SU-DHL-6 (cell line): Measurements from ENCODE around the gene SMPDL3A.
"Not testable (repeated sequence)": the region's sequence is repeated elsewhere in the genome, so short reads cannot be mapped to it uniquely, and the experiment has no call there.

ENCODE experiments used
- H2AFZ ChIP-seq: fragments of 200-600 bp; sonication (generic); 2 replicates; pipeline ENCODE4 v1.6.1; 2014; ENCODE audit warnings: low read depth, mild to moderate bottlenecking, moderate library complexity, mixed read lengths, antibody characterized with exemption, low read length; ENCODE audit not compliant: severe bottlenecking
- H3F3A ChIP-seq: fragments of 200-600 bp; shearing (Covaris generic); 2 replicates; pipeline ENCODE4 v1.6.0; 2016; ENCODE audit warnings: antibody characterized with exemption, mild to moderate bottlenecking; ENCODE audit not compliant: insufficient read depth
- H3K27ac ChIP-seq: fragments of 200-600 bp; sonication (generic); 2 replicates; pipeline ENCODE4 v1.5.1; 2016; ENCODE audit warnings: low read depth, mild to moderate bottlenecking, low read length, moderate library complexity, mixed read lengths
- H3K27me3 ChIP-seq: fragments of 200-600 bp; sonication (generic), shearing (Covaris generic); 2 replicates; pipeline ENCODE4 v1.6.0; 2014; ENCODE audit warnings: mild to moderate bottlenecking, low read length
- H3K36me3 ChIP-seq: fragments of 200-600 bp; sonication (generic); 2 replicates; pipeline ENCODE4 v1.6.1; 2014; ENCODE audit warnings: mild to moderate bottlenecking, low read length, mixed read lengths
- H3K4me2 ChIP-seq: fragments of 300-600, 200-600 bp; shearing (Covaris generic), sonication (generic); 2 replicates; pipeline ENCODE4 v1.6.0; 2014; ENCODE audit warnings: low read length, low read depth, mild to moderate bottlenecking; ENCODE audit not compliant: poor library complexity, severe bottlenecking
- H3K4me3 ChIP-seq: fragments of 200-600 bp; sonication (generic); 2 replicates; pipeline ENCODE4 v1.5.1; 2014; ENCODE audit warnings: antibody characterized with exemption, low read length, mild to moderate bottlenecking, mixed read lengths; ENCODE audit not compliant: insufficient read depth, poor library complexity, severe bottlenecking
- H3K79me2 ChIP-seq: fragments of 200-600 bp; sonication (generic); 2 replicates; pipeline ENCODE4 v1.6.1; 2014; ENCODE audit warnings: mild to moderate bottlenecking, low read length, moderate library complexity; ENCODE audit not compliant: insufficient read depth
- H3K9ac ChIP-seq: fragments of 200-600 bp; sonication (generic); 2 replicates; pipeline ENCODE4 v1.7.0; 2014; ENCODE audit warnings: mild to moderate bottlenecking, low read length
- H3K9me2 ChIP-seq: fragments of 200-600 bp; sonication (generic); replicated peaks from 2 replicates; pipeline ENCODE4 v1.6.1; 2014; ENCODE audit warnings: low read length; ENCODE audit not compliant: insufficient read depth
- H3K9me3 ChIP-seq: fragments of 200-600 bp; sonication (generic); 2 replicates; pipeline ENCODE4 v1.6.1; 2014; ENCODE audit warnings: low read length, mixed read lengths; ENCODE audit not compliant: insufficient read depth
- H4K20me1 ChIP-seq: fragments of 200-600 bp; sonication (generic); 2 replicates; pipeline ENCODE4 v1.6.1; 2014; ENCODE audit warnings: low read depth, mild to moderate bottlenecking, antibody characterized with exemption, low read length, moderate library complexity, mixed read lengths
- EZH2phosphoT487 ChIP-seq: fragments of 200-600 bp; sonication (generic), shearing (Covaris generic); conservative IDR thresholded peaks from 2 replicates; pipeline ENCODE4 v1.6.1; 2018; ENCODE audit warnings: mild to moderate bottlenecking, antibody characterized with exemption, low read length, moderate library complexity, mixed read lengths
- TF ChIP-seq, protein P1 (sequence below): fragments of 200-600 bp; sonication (generic); IDR thresholded peaks from one replicate; pipeline ENCODE4 v1.5.1; 2017; ENCODE audit warnings: antibody characterized with exemption, mild to moderate bottlenecking, low read length, moderate library complexity; ENCODE audit not compliant: insufficient read depth, poor library complexity, severe bottlenecking

Gene SMPDL3A, protein sequence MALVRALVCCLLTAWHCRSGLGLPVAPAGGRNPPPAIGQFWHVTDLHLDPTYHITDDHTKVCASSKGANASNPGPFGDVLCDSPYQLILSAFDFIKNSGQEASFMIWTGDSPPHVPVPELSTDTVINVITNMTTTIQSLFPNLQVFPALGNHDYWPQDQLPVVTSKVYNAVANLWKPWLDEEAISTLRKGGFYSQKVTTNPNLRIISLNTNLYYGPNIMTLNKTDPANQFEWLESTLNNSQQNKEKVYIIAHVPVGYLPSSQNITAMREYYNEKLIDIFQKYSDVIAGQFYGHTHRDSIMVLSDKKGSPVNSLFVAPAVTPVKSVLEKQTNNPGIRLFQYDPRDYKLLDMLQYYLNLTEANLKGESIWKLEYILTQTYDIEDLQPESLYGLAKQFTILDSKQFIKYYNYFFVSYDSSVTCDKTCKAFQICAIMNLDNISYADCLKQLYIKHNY

DNA sequence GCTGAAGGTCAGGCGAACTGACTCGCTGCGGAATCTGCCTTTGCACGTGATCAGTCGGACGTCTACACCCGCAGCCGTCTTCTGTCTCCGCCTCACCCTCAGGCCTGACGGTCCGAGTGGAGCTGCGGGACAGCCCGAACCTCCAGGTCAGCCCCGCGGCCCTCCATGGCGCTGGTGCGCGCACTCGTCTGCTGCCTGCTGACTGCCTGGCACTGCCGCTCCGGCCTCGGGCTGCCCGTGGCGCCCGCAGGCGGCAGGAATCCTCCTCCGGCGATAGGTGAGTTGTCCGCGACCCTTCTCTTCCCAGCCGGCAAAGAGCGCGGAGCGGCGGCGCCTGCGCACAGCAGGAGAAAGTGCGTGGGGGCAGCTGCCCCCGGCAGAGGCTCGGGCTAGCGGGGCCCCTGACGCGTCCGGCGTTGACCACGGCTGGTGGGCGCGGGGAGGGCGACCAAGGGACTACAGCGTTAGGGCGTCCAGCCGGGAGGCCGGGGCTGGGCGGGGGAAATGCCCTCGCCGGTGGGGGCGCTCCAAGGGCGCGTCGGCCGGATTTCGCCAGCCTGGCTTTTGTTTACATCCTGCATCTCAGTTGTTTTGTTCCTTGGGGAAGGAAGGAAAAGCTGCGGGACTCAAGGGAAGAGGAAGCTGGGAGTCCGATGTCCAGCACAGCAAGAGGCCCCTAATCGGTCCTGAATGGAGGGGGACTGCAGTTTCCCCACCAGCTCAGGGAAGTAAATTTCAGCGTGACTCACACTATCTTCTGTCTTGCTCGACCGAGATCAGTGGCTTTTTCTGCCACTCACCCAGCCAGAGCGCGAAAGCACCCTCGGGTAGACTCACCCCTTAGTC lies at the start of gene SMPDL3A:
TSS of gene SMPDL3A (plus strand) at position 77 of the 846 bp plus-strand sequence. CDS start at position 166, 89 bp downstream.
- no peaks in the 10 kb centered on the region for H4K20me1 ChIP-seq
- H3K4me2 ChIP-seq = peak within 1 kb of the TSS; percentile 52
- H3K79me2 ChIP-seq = no peaks in the 10 kb centered on the region
- H3K27ac ChIP-seq = no peak within 1 kb of the TSS
- TF ChIP-seq EZH2phosphoT487 = no peak
- TF ChIP-seq, protein P1, sequence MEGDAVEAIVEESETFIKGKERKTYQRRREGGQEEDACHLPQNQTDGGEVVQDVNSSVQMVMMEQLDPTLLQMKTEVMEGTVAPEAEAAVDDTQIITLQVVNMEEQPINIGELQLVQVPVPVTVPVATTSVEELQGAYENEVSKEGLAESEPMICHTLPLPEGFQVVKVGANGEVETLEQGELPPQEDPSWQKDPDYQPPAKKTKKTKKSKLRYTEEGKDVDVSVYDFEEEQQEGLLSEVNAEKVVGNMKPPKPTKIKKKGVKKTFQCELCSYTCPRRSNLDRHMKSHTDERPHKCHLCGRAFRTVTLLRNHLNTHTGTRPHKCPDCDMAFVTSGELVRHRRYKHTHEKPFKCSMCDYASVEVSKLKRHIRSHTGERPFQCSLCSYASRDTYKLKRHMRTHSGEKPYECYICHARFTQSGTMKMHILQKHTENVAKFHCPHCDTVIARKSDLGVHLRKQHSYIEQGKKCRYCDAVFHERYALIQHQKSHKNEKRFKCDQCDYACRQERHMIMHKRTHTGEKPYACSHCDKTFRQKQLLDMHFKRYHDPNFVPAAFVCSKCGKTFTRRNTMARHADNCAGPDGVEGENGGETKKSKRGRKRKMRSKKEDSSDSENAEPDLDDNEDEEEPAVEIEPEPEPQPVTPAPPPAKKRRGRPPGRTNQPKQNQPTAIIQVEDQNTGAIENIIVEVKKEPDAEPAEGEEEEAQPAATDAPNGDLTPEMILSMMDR = peak; percentile 44
- no peaks in the 10 kb centered on the region for H3K9me2 ChIP-seq
- peak within 1 kb of the TSS; percentile 86 for H2AFZ ChIP-seq
- no peaks in the 10 kb centered on the region for H3F3A ChIP-seq
- H3K9me3 ChIP-seq = no peaks in the 10 kb centered on the region
- H3K27me3 ChIP-seq = no peaks in the 10 kb centered on the region
- peak within 1 kb of the TSS; percentile 45 for H3K9ac ChIP-seq
- peak within 1 kb of the TSS; percentile 52 for H3K4me3 ChIP-seq
- H3K36me3 ChIP-seq = no peaks in the 10 kb centered on the region

DNA sequence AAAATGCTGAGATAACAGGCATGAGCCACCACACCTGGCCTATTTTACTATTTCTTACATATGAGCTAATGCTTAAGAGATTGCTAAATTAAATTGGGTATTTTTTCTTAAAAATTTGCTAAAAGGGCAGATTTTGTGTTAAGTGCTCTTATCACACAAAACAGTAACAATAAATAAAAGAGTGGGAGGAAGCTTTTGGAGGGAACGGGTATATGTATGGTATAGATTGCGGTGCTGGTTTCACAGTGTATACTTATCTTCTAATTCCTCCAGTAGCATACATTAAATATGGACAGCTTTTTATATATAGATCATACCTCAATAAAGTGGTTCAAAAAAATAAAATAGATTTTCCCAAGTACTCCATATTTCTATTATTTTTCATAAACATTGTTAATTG lies 49.0 kb upstream of the SMPDL3A start:
- H3K27ac ChIP-seq = no peak overlapping the region
- no peaks in the 10 kb centered on the region for H3K27me3 ChIP-seq
- H3K9me2 ChIP-seq = no peaks in the 10 kb centered on the region
- H2AFZ ChIP-seq = no peak overlapping the region
- no peaks in the 10 kb centered on the region for H3K9me3 ChIP-seq
- H3K79me2 ChIP-seq = no peaks in the 10 kb centered on the region
- no peaks in the 10 kb centered on the region for H3K36me3 ChIP-seq
- H4K20me1 ChIP-seq = no peaks in the 10 kb centered on the region
- H3K4me2 ChIP-seq = no peak overlapping the region
- TF ChIP-seq, protein P1 = no peak
- TF ChIP-seq EZH2phosphoT487 = no peak
- no peaks in the 10 kb centered on the region for H3F3A ChIP-seq
- H3K9ac ChIP-seq = no peak overlapping the region
- no peak overlapping the region for H3K4me3 ChIP-seq

DNA sequence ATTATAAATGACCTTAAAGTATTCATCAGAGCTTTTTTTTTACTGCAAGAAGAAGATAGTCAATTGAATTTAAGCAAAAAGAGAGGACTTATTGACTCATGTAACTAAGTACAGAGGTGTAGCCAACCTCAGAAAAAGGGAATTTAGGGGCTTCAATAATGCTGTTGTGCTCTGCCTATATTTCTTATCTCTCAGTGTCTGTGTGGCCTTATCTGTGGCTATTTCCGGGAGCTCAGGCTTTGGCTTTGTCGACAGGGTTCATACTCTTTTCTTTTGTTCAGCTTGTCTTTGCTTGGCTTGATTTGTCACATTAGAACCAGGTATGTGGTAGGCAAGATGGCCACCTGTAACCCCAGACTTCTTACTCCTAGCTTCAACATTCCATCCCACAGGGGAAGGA lies 48.1 kb upstream of the SMPDL3A start:
- Histone ChIP-seq H3K9ac (no peak overlapping the region), H4K20me1 (no peaks in the 10 kb centered on the region), H3K4me3 (no peak overlapping the region)

DNA sequence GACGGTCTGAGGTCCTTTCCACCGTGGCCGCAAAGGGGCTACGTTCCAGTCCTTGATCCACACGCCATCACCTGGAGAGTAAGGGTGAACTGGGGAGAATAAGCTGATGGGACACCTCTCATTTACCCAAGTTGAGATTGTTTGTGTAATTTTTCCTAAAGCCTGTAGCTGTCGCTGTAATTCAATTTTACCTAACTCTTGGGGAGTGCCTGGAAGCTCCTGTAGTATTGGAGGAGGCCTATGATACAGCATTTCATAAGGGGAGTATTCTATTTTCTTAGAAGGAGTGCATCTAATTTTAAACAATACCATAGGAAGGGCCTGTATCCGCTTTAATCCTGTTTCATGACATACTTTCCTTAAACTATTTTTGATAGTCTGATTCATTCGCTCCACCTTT lies 44.8 kb upstream of the SMPDL3A start:
- not testable (repeated sequence) for H3K27me3 ChIP-seq, H3K4me2 ChIP-seq, H2AFZ ChIP-seq, H3K27ac ChIP-seq, H3K79me2 ChIP-seq, H3F3A ChIP-seq, H3K9me3 ChIP-seq, H3K4me3 ChIP-seq, H3K36me3 ChIP-seq, H3K9me2 ChIP-seq, H3K9ac ChIP-seq, H4K20me1 ChIP-seq

More for the DNA sequence above, 48.1 kb upstream of the SMPDL3A start:
- no peaks in the 10 kb centered on the region for H3K9me2 ChIP-seq
- H3K9me3 ChIP-seq = no peaks in the 10 kb centered on the region
- H3F3A ChIP-seq = no peaks in the 10 kb centered on the region
- H2AFZ ChIP-seq = no peak overlapping the region
- H3K79me2 ChIP-seq = no peaks in the 10 kb centered on the region
- TF ChIP-seq, protein P1 = no peak
- TF ChIP-seq EZH2phosphoT487 = no peak
- H3K36me3 ChIP-seq = no peaks in the 10 kb centered on the region
- H3K4me2 ChIP-seq = no peak overlapping the region
- no peaks in the 10 kb centered on the region for H3K27me3 ChIP-seq
- H3K27ac ChIP-seq = no peak overlapping the region

DNA sequence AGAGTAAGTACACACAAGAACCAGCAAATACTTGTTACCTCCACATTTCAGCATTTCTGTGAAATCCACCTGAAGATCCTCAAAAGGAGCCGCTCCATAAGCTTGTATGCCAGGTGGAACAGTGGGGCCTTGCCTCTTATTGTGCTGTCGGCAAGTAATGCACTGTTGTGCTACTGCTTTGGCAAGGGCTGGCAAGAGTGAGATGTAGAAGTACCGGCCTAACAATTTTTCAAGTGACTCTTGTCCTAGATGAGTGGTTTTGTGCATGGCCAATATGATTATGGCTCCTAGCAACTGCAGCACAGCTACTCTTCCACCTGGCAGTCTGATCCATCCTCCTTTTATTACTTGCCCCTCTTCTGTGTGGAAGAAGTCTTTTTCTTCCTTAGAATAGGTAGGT lies 44.2 kb upstream of the SMPDL3A start:
- H3K4me3 ChIP-seq, H4K20me1 ChIP-seq, H3K36me3 ChIP-seq, H3K9ac ChIP-seq, H3F3A ChIP-seq, H2AFZ ChIP-seq, H3K27me3 ChIP-seq, H3K79me2 ChIP-seq, H3K9me3 ChIP-seq, H3K4me2 ChIP-seq, H3K27ac ChIP-seq, H3K9me2 ChIP-seq: not testable (repeated sequence)
